Retinal pigment epithelial cell (primary cell): Measurements from ENCODE around the gene NFATC2IP.
"Not testable (repeated sequence)": the region's sequence is repeated elsewhere in the genome, so short reads cannot be mapped to it uniquely, and the experiment has no call there.

Experiments used
- DNase-seq: peaks from one replicate; pipeline ENCODE4 v3.0.0-alpha.2; 2010; ENCODE audit warnings: low read depth
- H3K4me3 ChIP-seq: 2 replicates; pipeline ENCODE4 v1.5.1; 2011; ENCODE audit warnings: mild to moderate bottlenecking, low read length, control low read depth, moderate library complexity
- TF ChIP-seq, protein P1 (sequence below): conservative IDR thresholded peaks from 2 replicates; pipeline ENCODE4 v1.5.1; 2011; ENCODE audit warnings: low read depth, low read length, control low read depth, inconsistent platforms

The NFATC2IP gene

GRCh38 chr16:28974437-28975157, 23.9 kb downstream of the NFATC2IP start, which contains the start of gene SPNS1:
SPNS1 (plus strand) TSS chr16:28974778; CDS start chr16:28975152, 374 bp downstream.
- TF ChIP-seq, protein P1, sequence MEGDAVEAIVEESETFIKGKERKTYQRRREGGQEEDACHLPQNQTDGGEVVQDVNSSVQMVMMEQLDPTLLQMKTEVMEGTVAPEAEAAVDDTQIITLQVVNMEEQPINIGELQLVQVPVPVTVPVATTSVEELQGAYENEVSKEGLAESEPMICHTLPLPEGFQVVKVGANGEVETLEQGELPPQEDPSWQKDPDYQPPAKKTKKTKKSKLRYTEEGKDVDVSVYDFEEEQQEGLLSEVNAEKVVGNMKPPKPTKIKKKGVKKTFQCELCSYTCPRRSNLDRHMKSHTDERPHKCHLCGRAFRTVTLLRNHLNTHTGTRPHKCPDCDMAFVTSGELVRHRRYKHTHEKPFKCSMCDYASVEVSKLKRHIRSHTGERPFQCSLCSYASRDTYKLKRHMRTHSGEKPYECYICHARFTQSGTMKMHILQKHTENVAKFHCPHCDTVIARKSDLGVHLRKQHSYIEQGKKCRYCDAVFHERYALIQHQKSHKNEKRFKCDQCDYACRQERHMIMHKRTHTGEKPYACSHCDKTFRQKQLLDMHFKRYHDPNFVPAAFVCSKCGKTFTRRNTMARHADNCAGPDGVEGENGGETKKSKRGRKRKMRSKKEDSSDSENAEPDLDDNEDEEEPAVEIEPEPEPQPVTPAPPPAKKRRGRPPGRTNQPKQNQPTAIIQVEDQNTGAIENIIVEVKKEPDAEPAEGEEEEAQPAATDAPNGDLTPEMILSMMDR: no peak
- peak within 1 kb of the TSS; percentile 93 for H3K4me3 ChIP-seq
- DNase-seq: peak; percentile 89

DNA sequence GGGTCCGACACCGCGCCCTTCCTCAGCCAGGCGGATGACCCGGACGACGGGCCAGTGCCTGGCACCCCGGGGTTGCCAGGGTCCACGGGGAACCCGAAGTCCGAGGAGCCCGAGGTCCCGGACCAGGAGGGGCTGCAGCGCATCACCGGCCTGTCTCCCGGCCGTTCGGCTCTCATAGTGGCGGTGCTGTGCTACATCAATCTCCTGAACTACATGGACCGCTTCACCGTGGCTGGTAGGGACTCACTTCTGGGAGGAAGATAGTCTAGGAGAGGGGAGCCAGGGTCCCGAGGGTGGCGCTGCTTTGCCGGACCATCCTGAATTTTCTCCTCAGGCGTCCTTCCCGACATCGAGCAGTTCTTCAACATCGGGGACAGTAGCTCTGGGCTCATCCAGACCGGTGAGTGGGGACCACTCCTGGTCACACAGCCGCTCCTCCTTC, 24.4 kb downstream of the NFATC2IP start:
- H3K4me3 ChIP-seq: peak overlapping the region; percentile 93
- DNase-seq: no peak
- TF ChIP-seq, protein P1: no peak

GRCh38 chr16:28977703-28978662, 27.2 kb downstream of the NFATC2IP start:
- TF ChIP-seq, protein P1: peak; percentile 74
- no peak for DNase-seq
- H3K4me3 ChIP-seq: no peak overlapping the region

DNA sequence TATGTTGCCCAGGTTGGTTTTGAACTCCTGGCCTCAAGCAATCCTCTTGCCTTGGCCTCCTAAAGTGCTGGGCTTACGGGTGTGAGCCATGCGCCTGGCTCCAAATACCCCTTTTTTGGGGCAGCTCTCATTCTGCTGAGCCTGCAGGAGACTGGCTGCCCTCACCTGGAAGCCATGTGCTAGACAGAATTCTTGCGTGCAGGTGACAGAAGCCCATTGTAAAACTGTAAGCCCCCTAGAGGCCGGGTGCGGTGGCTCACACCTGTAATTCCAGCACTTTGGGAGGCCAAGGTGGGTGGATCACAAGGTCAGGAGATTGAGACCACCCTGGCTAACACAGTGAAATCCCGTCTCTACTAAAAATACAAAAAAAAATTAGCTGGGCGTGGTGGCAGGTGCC, 29.6 kb downstream of the NFATC2IP start:
- not testable (repeated sequence) for H3K4me3 ChIP-seq, DNase-seq

- no peak for DNase-seq
- TF ChIP-seq, protein P1: no peak
- H3K4me3 ChIP-seq: no peak overlapping the region
These were observed 30.2 kb downstream of the NFATC2IP start for GRCh38 chr16:28980929-28981328.

GRCh38 chr16:28981517-28981916, 30.8 kb downstream of the NFATC2IP start:
- no peak for DNase-seq
- TF ChIP-seq, protein P1: peak; percentile 71
- H3K4me3 ChIP-seq: no peak overlapping the region

DNA sequence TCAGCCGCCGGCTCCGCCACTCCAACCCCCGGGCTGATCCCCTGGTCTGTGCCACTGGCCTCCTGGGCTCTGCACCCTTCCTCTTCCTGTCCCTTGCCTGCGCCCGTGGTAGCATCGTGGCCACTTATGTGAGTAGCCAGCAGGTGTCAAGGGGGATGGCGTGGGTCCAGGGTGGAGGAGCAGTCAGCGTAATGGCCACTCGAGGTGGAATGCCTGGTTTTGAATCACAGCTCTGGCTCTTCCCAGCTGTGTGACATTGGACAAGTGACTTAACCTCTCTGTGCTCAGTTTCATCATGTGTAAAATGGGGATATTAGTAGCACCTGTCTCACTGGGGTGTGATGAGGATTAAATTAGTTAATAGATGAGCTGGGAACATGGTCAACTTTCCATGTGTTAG, 31.7 kb downstream of the NFATC2IP start:
- DNase-seq: no peak
- H3K4me3 ChIP-seq: no peak overlapping the region
- TF ChIP-seq, protein P1: no peak
